ENCODE results near the gene DEPDC5. TPM values are rescaled to one million over a fixed set of nuclear protein-coding genes. Genes with fewer than 3 reads are reported as not detected.

DEPDC5 gene
- total and polyA plus RNA-seq, 10 of the 15 experiments (the other 5 are each of a cell fraction or from before 2014, with no cell fraction given), result 3.0 to 38.9 (median 22.8) TPM

GRCh38 chr22:31899669-31900068 lies 145.8 kb downstream of the DEPDC5 start (continued):
- TF ChIP-seq CHD4 (IDR thresholded peaks at IDR 0.05), result no peak

- Histone ChIP-seq H3K27ac (ENCODE audit: control insufficient read depth, insufficient read depth) (no peak overlapping the region), H3K27me3 (replicated peaks in 1 of 2; ENCODE audit: control insufficient read depth in 2 of 2, insufficient read depth in 2 of 2, low read length in 1 of 2) (no peaks in the 10 kb centered on the region), H4K20me1 (ENCODE audit: control insufficient read depth, insufficient read depth) (no peaks in the 10 kb centered on the region), H3K9ac (ENCODE audit: control insufficient read depth, insufficient read depth, low read length) (no peak overlapping the region), H3K4me1 (ENCODE audit: control insufficient read depth, insufficient read depth, low read length) (no peaks in the 10 kb centered on the region), H3K79me2 (ENCODE audit: control insufficient read depth, insufficient read depth, low read length) (no peaks in the 10 kb centered on the region), H3K36me3 (ENCODE audit: control insufficient read depth in 2 of 2, insufficient read depth in 2 of 2, low read length in 1 of 2) (peaks cover 4 to 18% of the 10 kb centered on the region in 2 experiments), H3K4me2 (ENCODE audit: control insufficient read depth, insufficient read depth) (no peak overlapping the region), H3K9me3 (replicated peaks; ENCODE audit: control insufficient read depth, insufficient read depth, low read length) (no peaks in the 10 kb centered on the region), H2AFZ (ENCODE audit: control insufficient read depth, low read depth, low read length) (no peak overlapping the region), H3K4me3 (no peak overlapping the region)
- ChIA-PET CTCF (interaction anchor here (0.6 to 1.5 kb wide), 5 partner anchors 11 to 74 kb away, joined by 3 to 5 read pairs (median 3); no protein-coding TSS in a partner anchor), POLR2A (interaction anchor here (0.6 kb wide), 1 partner anchor 21 kb away, joined by 3 read pairs; no protein-coding TSS in a partner anchor), SMC1A (ENCODE audit: uncharacterized antibody, unreplicated experiment) (interaction anchor here (1.0 kb wide), 1 partner anchor 20 kb away, joined by 3 read pairs; no protein-coding TSS in a partner anchor), RAD21 (ENCODE audit: unreplicated experiment) (no interaction called here)
- in situ Hi-C loops (cut with MboI) (no loop called here), intact Hi-C loops (cut with micrococcal nuclease; ENCODE audit: unreplicated experiment) (no loop called here)
- no peak for TF ChIP-seq RB1 (IDR thresholded peaks at IDR 0.05; ENCODE audit: borderline replicate concordance)
- TF ChIP-seq, protein P1, sequence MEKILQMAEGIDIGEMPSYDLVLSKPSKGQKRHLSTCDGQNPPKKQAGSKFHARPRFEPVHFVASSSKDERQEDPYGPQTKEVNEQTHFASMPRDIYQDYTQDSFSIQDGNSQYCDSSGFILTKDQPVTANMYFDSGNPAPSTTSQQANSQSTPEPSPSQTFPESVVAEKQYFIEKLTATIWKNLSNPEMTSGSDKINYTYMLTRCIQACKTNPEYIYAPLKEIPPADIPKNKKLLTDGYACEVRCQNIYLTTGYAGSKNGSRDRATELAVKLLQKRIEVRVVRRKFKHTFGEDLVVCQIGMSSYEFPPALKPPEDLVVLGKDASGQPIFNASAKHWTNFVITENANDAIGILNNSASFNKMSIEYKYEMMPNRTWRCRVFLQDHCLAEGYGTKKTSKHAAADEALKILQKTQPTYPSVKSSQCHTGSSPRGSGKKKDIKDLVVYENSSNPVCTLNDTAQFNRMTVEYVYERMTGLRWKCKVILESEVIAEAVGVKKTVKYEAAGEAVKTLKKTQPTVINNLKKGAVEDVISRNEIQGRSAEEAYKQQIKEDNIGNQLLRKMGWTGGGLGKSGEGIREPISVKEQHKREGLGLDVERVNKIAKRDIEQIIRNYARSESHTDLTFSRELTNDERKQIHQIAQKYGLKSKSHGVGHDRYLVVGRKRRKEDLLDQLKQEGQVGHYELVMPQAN (conservative IDR thresholded peaks at IDR 0.05), result no peak
- no peak for TF ChIP-seq CHD1 (IDR thresholded peaks at IDR 0.05; ENCODE audit: low read depth, low read length)
- TF ChIP-seq BHLHE40 (IDR thresholded peaks at IDR 0.05; ENCODE audit: borderline replicate concordance in 1 of 2, low read depth in 2 of 2, low read length in 1 of 2), result no peak
- no peak for TF ChIP-seq SUPT20H (IDR thresholded peaks at IDR 0.05; ENCODE audit: borderline replicate concordance, control insufficient read depth, low read depth, low read length)
- TF ChIP-seq MTA2 (IDR thresholded peaks at IDR 0.05; ENCODE audit: low read depth), result no peak
- no peak for TF ChIP-seq JUNB (IDR thresholded peaks at IDR 0.05)
- no peak for TF ChIP-seq CREM (IDR thresholded peaks at IDR 0.05; ENCODE audit: low read depth)
- no peak for TF ChIP-seq STAT3 (IDR thresholded peaks at IDR 0.05; ENCODE audit: low read depth, low read length)
- TF ChIP-seq ZNF207 (IDR thresholded peaks at IDR 0.05; ENCODE audit: borderline replicate concordance), result no peak
- no peak for TF ChIP-seq MEF2A (IDR thresholded peaks at IDR 0.05; ENCODE audit: insufficient read depth, low read depth, low read length)
- no peak for TF ChIP-seq SREBF2 (IDR thresholded peaks at IDR 0.05; ENCODE audit: low read length)
- DNase-seq (ENCODE audit: low read depth, low spot score), result no peak
- no peak for ATAC-seq
- WGBS (ENCODE audit: insufficient coverage, insufficient replicate concordance, low lambda C conversion rate, missing lambda C conversion rate), result 99% methylated on average over 6 of the region's 6 CpGs
- BruUV-seq (replicated peaks), result no TSS peak
- FAIRE-seq, result no peak
Measured at GRCh38 chr22:31901388-31902137, 147.7 kb downstream of the DEPDC5 start.
